SU-DHL-6 (cell line): Measurements from ENCODE around the gene WBP2NL.

ENCODE experiments used
- H2AFZ ChIP-seq: fragments of 200-600 bp; sonication (generic); 2 replicates; pipeline ENCODE4 v1.6.1; 2014; ENCODE audit warnings: low read depth, mild to moderate bottlenecking, moderate library complexity, mixed read lengths, antibody characterized with exemption, low read length; ENCODE audit not compliant: severe bottlenecking
- H3F3A ChIP-seq: fragments of 200-600 bp; shearing (Covaris generic); 2 replicates; pipeline ENCODE4 v1.6.0; 2016; ENCODE audit warnings: antibody characterized with exemption, mild to moderate bottlenecking; ENCODE audit not compliant: insufficient read depth
- H3K27ac ChIP-seq: fragments of 200-600 bp; sonication (generic); 2 replicates; pipeline ENCODE4 v1.5.1; 2016; ENCODE audit warnings: low read depth, mild to moderate bottlenecking, low read length, moderate library complexity, mixed read lengths
- H3K27me3 ChIP-seq: fragments of 200-600 bp; sonication (generic), shearing (Covaris generic); 2 replicates; pipeline ENCODE4 v1.6.0; 2014; ENCODE audit warnings: mild to moderate bottlenecking, low read length
- H3K36me3 ChIP-seq: fragments of 200-600 bp; sonication (generic); 2 replicates; pipeline ENCODE4 v1.6.1; 2014; ENCODE audit warnings: mild to moderate bottlenecking, low read length, mixed read lengths
- H3K4me2 ChIP-seq: fragments of 300-600, 200-600 bp; shearing (Covaris generic), sonication (generic); 2 replicates; pipeline ENCODE4 v1.6.0; 2014; ENCODE audit warnings: low read length, low read depth, mild to moderate bottlenecking; ENCODE audit not compliant: poor library complexity, severe bottlenecking
- H3K4me3 ChIP-seq: fragments of 200-600 bp; sonication (generic); 2 replicates; pipeline ENCODE4 v1.5.1; 2014; ENCODE audit warnings: antibody characterized with exemption, low read length, mild to moderate bottlenecking, mixed read lengths; ENCODE audit not compliant: insufficient read depth, poor library complexity, severe bottlenecking
- H3K79me2 ChIP-seq: fragments of 200-600 bp; sonication (generic); 2 replicates; pipeline ENCODE4 v1.6.1; 2014; ENCODE audit warnings: mild to moderate bottlenecking, low read length, moderate library complexity; ENCODE audit not compliant: insufficient read depth
- H3K9ac ChIP-seq: fragments of 200-600 bp; sonication (generic); 2 replicates; pipeline ENCODE4 v1.7.0; 2014; ENCODE audit warnings: mild to moderate bottlenecking, low read length
- H3K9me2 ChIP-seq: fragments of 200-600 bp; sonication (generic); replicated peaks from 2 replicates; pipeline ENCODE4 v1.6.1; 2014; ENCODE audit warnings: low read length; ENCODE audit not compliant: insufficient read depth
- H3K9me3 ChIP-seq: fragments of 200-600 bp; sonication (generic); 2 replicates; pipeline ENCODE4 v1.6.1; 2014; ENCODE audit warnings: low read length, mixed read lengths; ENCODE audit not compliant: insufficient read depth
- H4K20me1 ChIP-seq: fragments of 200-600 bp; sonication (generic); 2 replicates; pipeline ENCODE4 v1.6.1; 2014; ENCODE audit warnings: low read depth, mild to moderate bottlenecking, antibody characterized with exemption, low read length, moderate library complexity, mixed read lengths
- EZH2phosphoT487 ChIP-seq: fragments of 200-600 bp; sonication (generic), shearing (Covaris generic); conservative IDR thresholded peaks from 2 replicates; pipeline ENCODE4 v1.6.1; 2018; ENCODE audit warnings: mild to moderate bottlenecking, antibody characterized with exemption, low read length, moderate library complexity, mixed read lengths
- TF ChIP-seq, protein P1 (sequence below): fragments of 200-600 bp; sonication (generic); IDR thresholded peaks from one replicate; pipeline ENCODE4 v1.5.1; 2017; ENCODE audit warnings: antibody characterized with exemption, mild to moderate bottlenecking, low read length, moderate library complexity; ENCODE audit not compliant: insufficient read depth, poor library complexity, severe bottlenecking

The WBP2NL gene

DNA sequence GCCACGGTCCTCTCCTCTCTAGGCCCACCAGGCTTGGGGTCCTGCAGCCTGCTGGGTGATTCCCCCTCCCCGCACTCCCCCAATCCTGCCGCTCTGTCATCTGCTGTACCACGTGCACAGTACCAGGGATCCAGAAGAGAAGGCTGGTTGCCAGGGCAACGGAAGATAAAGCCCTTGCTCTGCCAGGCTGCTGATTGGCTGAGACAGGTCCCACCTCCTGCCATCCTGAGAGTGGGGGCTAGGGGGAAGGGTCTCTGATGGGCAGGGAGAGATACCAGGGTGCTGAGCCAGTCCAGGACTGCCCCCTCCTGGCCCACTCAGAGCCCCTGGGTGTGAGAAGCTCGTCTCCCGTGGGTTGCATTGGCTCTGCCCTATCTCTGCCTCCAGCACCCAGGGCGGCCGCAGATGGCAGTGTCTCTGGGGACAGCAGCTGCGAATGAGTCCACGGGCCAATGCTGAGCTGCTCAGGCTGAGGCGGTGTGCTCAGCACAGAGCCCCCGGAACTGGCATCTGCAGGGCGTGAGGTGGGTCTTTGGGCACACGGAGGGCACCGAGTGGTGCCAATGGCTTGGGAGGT lies 46.6 kb upstream of the WBP2NL start, which contains the start of gene SMIM45:
SMIM45 (plus strand) TSS at position 253 of the 577 bp plus-strand sequence.
- H3K27ac ChIP-seq = no peak within 1 kb of the TSS
- H3K79me2 ChIP-seq = no peaks in the 10 kb centered on the region
- no peak within 1 kb of the TSS for H2AFZ ChIP-seq
- no peaks in the 10 kb centered on the region for H3K9me2 ChIP-seq
- H3K4me3 ChIP-seq = no peak within 1 kb of the TSS
- TF ChIP-seq, protein P1, sequence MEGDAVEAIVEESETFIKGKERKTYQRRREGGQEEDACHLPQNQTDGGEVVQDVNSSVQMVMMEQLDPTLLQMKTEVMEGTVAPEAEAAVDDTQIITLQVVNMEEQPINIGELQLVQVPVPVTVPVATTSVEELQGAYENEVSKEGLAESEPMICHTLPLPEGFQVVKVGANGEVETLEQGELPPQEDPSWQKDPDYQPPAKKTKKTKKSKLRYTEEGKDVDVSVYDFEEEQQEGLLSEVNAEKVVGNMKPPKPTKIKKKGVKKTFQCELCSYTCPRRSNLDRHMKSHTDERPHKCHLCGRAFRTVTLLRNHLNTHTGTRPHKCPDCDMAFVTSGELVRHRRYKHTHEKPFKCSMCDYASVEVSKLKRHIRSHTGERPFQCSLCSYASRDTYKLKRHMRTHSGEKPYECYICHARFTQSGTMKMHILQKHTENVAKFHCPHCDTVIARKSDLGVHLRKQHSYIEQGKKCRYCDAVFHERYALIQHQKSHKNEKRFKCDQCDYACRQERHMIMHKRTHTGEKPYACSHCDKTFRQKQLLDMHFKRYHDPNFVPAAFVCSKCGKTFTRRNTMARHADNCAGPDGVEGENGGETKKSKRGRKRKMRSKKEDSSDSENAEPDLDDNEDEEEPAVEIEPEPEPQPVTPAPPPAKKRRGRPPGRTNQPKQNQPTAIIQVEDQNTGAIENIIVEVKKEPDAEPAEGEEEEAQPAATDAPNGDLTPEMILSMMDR = no peak
- TF ChIP-seq EZH2phosphoT487 = no peak
- no peak within 1 kb of the TSS for H3K4me2 ChIP-seq
- no peak within 1 kb of the TSS for H3K9ac ChIP-seq
- no peaks in the 10 kb centered on the region for H4K20me1 ChIP-seq
- no peaks in the 10 kb centered on the region for H3K9me3 ChIP-seq
- H3K27me3 ChIP-seq = no peaks in the 10 kb centered on the region
- H3K36me3 ChIP-seq = no peaks in the 10 kb centered on the region
- H3F3A ChIP-seq = no peaks in the 10 kb centered on the region

DNA sequence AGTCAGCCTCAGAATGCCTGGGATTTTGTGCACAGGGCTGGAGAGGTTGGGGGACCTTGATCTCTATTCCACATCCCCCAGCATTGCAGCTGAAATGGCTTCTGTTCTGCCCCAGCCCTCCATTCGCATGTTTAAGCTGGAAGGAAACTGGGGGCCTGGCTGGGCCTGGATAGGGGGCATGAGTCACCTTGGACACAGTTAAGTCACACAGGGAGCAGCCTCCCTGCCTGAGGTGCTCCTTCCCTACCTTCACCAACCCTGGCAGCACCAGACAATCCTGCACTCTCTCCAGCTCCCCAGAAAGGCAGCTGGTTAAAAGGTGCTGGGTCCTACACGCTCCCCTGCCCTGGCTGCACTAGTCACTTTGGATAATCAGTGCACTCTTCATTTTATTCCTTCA lies 45.9 kb upstream of the WBP2NL start:
- TF ChIP-seq, protein P1 = no peak
- no peak for TF ChIP-seq EZH2phosphoT487
- Histone ChIP-seq H4K20me1 (no peaks in the 10 kb centered on the region), H3K27me3 (no peaks in the 10 kb centered on the region), H3K9ac (no peak overlapping the region), H3K79me2 (no peaks in the 10 kb centered on the region), H3K4me2 (no peak overlapping the region), H3K9me2 (no peaks in the 10 kb centered on the region), H3K27ac (no peak overlapping the region), H3K36me3 (no peaks in the 10 kb centered on the region), H3F3A (no peaks in the 10 kb centered on the region), H2AFZ (no peak overlapping the region), H3K9me3 (no peaks in the 10 kb centered on the region), H3K4me3 (no peak overlapping the region)

DNA sequence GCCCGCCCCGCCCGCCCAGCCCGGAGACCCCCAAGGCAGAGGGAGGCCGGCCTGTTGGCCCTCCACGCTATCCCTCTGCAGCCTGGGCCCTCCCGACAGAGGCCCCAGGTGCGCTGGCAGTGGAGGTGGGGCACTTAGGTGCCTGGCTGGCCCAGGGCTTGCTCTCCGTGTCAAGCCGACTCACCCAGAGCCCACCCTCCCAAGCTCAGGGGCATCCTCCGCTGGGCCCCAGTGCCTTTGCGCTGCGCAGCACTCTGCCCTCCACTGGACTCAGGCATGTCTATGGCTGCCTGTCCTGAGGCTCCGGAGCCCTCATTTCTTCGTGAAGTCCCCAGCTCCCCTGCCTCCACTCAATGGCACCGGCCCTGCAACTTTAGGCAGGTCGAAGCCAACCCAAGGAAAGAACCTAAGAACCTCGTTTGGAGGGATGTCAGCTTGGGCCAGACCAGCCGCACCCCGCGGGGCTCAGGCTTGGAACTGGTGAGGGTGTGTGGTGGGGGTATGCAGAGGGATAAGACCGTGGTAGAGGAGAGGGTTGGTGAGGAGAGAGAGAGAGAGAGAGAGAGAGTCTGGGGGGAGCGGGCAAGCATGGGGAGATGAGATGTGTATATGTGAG lies 40.5 kb upstream of the WBP2NL start:
- Histone ChIP-seq H3K9ac (no peak overlapping the region), H3K4me3 (no peak overlapping the region), H3K9me3 (no peaks in the 10 kb centered on the region), H3K79me2 (no peaks in the 10 kb centered on the region), H3K9me2 (no peaks in the 10 kb centered on the region), H3K27me3 (no peaks in the 10 kb centered on the region), H3F3A (no peaks in the 10 kb centered on the region), H4K20me1 (no peaks in the 10 kb centered on the region), H2AFZ (no peak overlapping the region), H3K4me2 (peak overlapping the region; percentile 6), H3K36me3 (no peaks in the 10 kb centered on the region), H3K27ac (no peak overlapping the region)
- TF ChIP-seq, protein P1 = no peak
- TF ChIP-seq EZH2phosphoT487 = no peak
